ENCODE results near the gene ELAVL1. TPM values are rescaled to one million over a fixed set of nuclear protein-coding genes. Genes with fewer than 3 reads are reported as not detected.

The ELAVL1 gene
- total RNA-seq, 1 donor from 2014 or later = 50.5 TPM

DNA sequence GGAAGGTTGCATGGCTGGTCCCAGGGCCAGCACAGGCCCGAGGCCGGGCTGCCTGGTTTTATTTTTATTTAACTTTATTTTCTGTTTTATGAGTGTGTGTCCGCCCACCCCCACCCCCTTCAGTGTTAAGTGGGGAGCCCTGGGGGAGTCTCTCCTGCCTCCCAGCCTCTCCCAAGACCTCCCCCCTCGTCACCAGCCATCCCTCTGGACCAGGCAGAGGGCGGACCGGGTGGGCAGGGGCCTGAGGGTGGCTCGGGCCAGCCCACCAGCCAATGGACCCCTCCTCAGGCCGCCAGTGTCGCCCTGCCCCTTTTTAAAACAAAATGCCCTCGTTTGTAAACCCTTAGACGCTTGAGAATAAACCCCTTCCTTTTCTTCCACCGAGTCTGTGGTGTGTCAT, 91.3 kb downstream of the ELAVL1 start:
- intact Hi-C loops (cut with micrococcal nuclease) = no loop called here
- H3K9me3 ChIP-seq (replicated peaks) = no peaks in the 10 kb centered on the region
- TF ChIP-seq, protein P1, sequence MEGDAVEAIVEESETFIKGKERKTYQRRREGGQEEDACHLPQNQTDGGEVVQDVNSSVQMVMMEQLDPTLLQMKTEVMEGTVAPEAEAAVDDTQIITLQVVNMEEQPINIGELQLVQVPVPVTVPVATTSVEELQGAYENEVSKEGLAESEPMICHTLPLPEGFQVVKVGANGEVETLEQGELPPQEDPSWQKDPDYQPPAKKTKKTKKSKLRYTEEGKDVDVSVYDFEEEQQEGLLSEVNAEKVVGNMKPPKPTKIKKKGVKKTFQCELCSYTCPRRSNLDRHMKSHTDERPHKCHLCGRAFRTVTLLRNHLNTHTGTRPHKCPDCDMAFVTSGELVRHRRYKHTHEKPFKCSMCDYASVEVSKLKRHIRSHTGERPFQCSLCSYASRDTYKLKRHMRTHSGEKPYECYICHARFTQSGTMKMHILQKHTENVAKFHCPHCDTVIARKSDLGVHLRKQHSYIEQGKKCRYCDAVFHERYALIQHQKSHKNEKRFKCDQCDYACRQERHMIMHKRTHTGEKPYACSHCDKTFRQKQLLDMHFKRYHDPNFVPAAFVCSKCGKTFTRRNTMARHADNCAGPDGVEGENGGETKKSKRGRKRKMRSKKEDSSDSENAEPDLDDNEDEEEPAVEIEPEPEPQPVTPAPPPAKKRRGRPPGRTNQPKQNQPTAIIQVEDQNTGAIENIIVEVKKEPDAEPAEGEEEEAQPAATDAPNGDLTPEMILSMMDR (IDR thresholded peaks at IDR 0.05; ENCODE audit: borderline replicate concordance) = no peak
- peaks cover 40% of the 10 kb centered on the region for H3K4me1 ChIP-seq
- H3K4me3 ChIP-seq = no peak overlapping the region
- no peak for DNase-seq
- H3K36me3 ChIP-seq = peaks cover 45% of the 10 kb centered on the region
- H3K27ac ChIP-seq (replicated peaks) = no peak overlapping the region
- H3K27me3 ChIP-seq (ENCODE audit: low read depth) = peaks cover 50% of the 10 kb centered on the region

DNA sequence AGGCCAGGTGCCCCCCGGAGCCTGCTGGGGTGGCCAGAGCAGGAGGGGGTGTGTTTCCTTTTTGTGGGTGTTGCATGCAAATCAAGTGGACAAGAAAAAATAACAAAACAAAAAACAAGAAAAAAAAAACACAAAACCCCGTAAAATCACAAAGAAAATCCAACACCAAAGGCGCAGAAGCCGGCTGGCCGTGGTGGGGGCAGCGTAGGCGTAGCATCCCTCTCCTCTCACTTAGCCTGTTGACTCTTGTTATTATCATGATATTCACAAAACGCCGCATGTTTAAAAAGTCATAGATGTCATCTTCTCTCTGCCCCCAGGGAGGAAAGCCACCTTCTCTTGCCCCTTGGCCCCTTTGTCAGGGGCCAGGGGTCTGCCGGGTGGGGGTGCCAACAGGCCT, 91.8 kb downstream of the ELAVL1 start:
- H3K27ac ChIP-seq (replicated peaks) = no peak overlapping the region
- TF ChIP-seq, protein P1 (IDR thresholded peaks at IDR 0.05; ENCODE audit: borderline replicate concordance) = no peak
- intact Hi-C loops (cut with micrococcal nuclease) = no loop called here
- peaks cover 35% of the 10 kb centered on the region for H3K4me1 ChIP-seq
- H3K9me3 ChIP-seq (replicated peaks) = no peaks in the 10 kb centered on the region
- H3K4me3 ChIP-seq = no peak overlapping the region
- DNase-seq = no peak
- peaks cover 48% of the 10 kb centered on the region for H3K36me3 ChIP-seq
- peaks cover 46% of the 10 kb centered on the region for H3K27me3 ChIP-seq (ENCODE audit: low read depth)

DNA sequence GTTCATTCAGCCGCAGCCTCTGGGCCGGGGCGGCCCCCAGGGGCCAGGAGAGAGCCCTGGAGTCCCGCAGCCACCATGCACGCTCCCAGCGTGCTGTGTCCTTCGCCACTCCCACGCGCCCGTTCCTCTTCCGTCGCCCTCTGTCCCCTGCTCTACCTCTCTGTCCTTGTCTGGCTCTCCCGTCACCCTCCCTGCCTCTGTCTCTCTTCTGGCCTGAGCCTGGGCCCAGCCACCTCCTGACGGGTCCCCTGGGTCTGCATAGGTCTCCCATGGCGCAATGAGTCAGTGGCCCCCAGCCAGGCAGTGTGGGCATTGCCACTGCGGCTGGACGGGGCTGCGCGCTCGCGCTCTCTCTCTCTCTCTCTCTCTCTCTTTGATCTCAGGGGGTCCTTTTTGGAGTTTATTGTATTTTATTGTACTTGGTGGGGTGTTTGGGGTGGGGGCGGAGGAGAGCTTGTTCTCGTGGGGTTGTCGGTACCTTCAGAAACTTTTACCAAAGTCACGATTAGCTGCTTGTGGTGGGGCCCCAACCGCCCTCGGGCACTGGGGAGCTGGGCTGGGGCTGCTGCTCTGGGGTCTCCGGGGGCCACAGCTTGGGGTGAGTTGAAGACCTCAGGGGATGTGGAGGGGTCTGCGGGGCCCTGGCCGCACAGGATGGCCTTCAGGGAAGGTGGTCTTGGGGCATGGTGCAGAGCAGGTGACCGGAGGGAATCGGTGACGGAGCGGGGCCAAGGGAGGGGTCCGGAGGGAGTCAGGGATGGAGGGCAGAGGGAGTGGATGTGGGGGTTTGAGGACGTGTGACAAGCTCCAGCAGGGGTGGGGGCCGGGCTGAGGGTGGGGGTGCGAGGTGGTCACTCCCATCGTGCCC, 92.5 kb downstream of the ELAVL1 start:
- no peak for DNase-seq
- Histone ChIP-seq H3K36me3 (peaks cover 48% of the 10 kb centered on the region), H3K27ac (replicated peaks) (no peak overlapping the region), H3K4me1 (peaks cover 35% of the 10 kb centered on the region), H3K9me3 (replicated peaks) (no peaks in the 10 kb centered on the region), H3K4me3 (no peak overlapping the region), H3K27me3 (ENCODE audit: low read depth) (peaks cover 39% of the 10 kb centered on the region)
- TF ChIP-seq, protein P1 (IDR thresholded peaks at IDR 0.05; ENCODE audit: borderline replicate concordance) = no peak
- intact Hi-C loops (cut with micrococcal nuclease) = no loop called here

DNA sequence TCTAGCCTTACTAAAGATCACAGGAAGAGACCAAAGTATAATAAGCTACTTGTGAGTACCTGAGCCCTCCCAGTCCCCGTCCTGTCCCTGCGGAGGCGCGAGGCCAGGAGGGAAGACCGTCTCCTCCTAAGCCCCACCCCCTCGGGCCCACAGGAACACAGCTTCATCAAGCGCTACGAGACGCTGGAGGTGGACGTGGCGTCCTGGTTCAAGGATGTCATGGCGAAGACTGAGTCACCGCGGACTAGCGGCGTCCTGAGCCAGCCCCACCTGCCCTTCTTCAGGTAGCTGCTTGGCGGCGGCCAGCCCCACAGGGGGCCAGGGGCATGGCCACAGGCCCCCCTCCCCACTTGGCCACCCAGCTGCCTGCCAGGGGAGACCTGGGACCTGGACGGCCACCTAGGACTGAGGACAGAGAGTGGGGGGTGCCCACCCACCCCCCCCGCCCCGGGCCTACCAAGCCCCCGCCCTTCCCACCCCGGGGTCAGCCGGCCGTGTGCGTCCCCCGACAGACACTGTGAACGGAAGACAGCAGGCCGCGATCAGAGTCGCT, 93.2 kb downstream of the ELAVL1 start:
- Histone ChIP-seq H3K9me3 (replicated peaks) (no peaks in the 10 kb centered on the region), H3K4me1 (peaks cover 35% of the 10 kb centered on the region), H3K27ac (replicated peaks) (no peak overlapping the region), H3K27me3 (ENCODE audit: low read depth) (peaks cover 32% of the 10 kb centered on the region), H3K36me3 (peaks cover 52% of the 10 kb centered on the region), H3K4me3 (no peak overlapping the region)
- intact Hi-C loops (cut with micrococcal nuclease) = no loop called here
- DNase-seq = no peak
- TF ChIP-seq, protein P1 (IDR thresholded peaks at IDR 0.05; ENCODE audit: borderline replicate concordance) = no peak

DNA sequence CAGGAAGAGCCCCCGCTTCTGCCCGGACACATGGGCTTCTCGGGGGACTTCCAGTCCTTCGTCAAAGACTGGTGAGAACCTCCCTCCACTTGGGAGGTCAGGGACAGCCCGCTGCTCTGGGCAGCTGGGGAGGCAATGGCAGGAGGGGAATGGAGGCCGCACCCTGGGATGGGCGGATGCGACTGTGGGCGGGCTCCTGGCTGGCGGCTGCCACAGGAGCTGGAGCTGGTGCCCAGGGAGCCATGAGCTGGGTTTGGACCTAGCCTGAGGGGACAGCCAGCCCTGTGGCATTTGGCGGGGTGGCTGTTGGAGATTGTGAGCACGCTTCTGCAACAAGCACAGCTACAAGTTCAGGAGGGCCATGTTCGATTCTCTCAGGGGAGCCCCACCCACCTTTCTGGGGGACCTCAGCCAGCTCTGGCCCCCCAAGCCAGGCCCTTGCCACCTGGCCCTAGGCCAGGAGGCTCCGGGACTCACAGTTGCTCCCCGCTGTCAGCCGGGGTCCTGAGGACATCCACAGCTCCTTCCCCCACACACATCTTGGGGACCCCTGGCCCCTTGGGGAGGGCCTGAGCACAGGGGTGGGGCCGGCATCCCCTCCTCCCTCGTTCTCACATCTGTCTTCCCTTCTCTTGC, 93.8 kb downstream of the ELAVL1 start:
- TF ChIP-seq, protein P1 (IDR thresholded peaks at IDR 0.05; ENCODE audit: borderline replicate concordance) = no peak
- Histone ChIP-seq H3K9me3 (replicated peaks) (no peaks in the 10 kb centered on the region), H3K4me3 (no peak overlapping the region), H3K36me3 (peaks cover 54% of the 10 kb centered on the region), H3K27ac (replicated peaks) (no peak overlapping the region), H3K27me3 (ENCODE audit: low read depth) (peaks cover 26% of the 10 kb centered on the region), H3K4me1 (peaks cover 34% of the 10 kb centered on the region)
- intact Hi-C loops (cut with micrococcal nuclease) = no loop called here
- no peak for DNase-seq

Measured in left ventricle myocardium inferior (tissue), 1 donor.